GM12878 (cell line): ENCODE results near the gene GID8. TPM values are rescaled to one million over a fixed set of nuclear protein-coding genes. Genes with fewer than 3 reads are reported as not detected.

Experiments
- ATAC-seq: fragments of 200-7000 bp; cut with Tn5 transposase; 3 replicates; pipeline ENCODE4 v1.9.1; 2020; ENCODE audit warnings: mild to moderate bottlenecking, moderate library complexity
- BruUV-seq: library from RNA; stranded (reverse); fragments of 400-500 nt; replicated peaks from 2 replicates; lab custom pipeline; 2021; lab: Mats Ljungman, UMichigan
- CTCF ChIA-PET: fragments of 300-600 bp; sonication (Branson Sonifier 250); formaldehyde crosslinking; extraction: SDS; loops from one replicate; lab custom pipeline; 2021; ENCODE audit warnings: inconsistent platforms; lab: Yijun Ruan, JAX
- POLR2A ChIA-PET: fragments of 350-600 bp; formaldehyde crosslinking; extraction: SDS; loops from one replicate; lab custom pipeline; 2021; ENCODE audit warnings: inconsistent platforms; lab: Charles Lee
- RAD21 ChIA-PET: fragments of 300-600 bp; sonication (Branson Sonifier 250); formaldehyde crosslinking; loops from one replicate; lab custom pipeline; 2023; ENCODE audit warnings: antibody characterized with exemption; ENCODE audit not compliant: unreplicated experiment; lab: Charles Lee
- SMC1A ChIA-PET: fragments of 300-600 bp; sonication (Branson Sonifier 250); formaldehyde crosslinking; loops from one replicate; lab custom pipeline; 2023; ENCODE audit not compliant: unreplicated experiment, uncharacterized antibody; lab: Charles Lee
- DNase-seq: peaks from one replicate; pipeline ENCODE4 v3.0.0-alpha.2; 2011; ENCODE audit warnings: low read depth, low spot score
- FAIRE-seq: peaks from 3 replicates; lab custom pipeline; 2011; peaks lifted over from hg19 to GRCh38; lab: Jason Lieb, UNC
- H2AFZ ChIP-seq: 2 replicates; pipeline ENCODE4 v1.6.0; 2011; ENCODE audit warnings: low read depth, low read length, control low read depth; ENCODE audit not compliant: control insufficient read depth
- H3K27ac ChIP-seq: 2 replicates; pipeline ENCODE4 v1.5.1; 2011; ENCODE audit warnings: control low read depth; ENCODE audit not compliant: control insufficient read depth, insufficient read depth
- H3K27me3 ChIP-seq, 2 experiments: replicated peaks in 1 of 2; 2 replicates each; pipeline versions ENCODE4 v1.6.0 to v1.6.1; 2011; ENCODE audit warnings: low read length in 1 of 2; ENCODE audit not compliant: control insufficient read depth in 2 of 2, insufficient read depth in 2 of 2
- H3K36me3 ChIP-seq, 2 experiments: 2 replicates each; pipeline ENCODE4 v1.5.1; 2011; ENCODE audit warnings: low read length in 1 of 2; ENCODE audit not compliant: control insufficient read depth in 2 of 2, insufficient read depth in 2 of 2
- H3K4me1 ChIP-seq: 2 replicates; pipeline ENCODE4 v1.6.1; 2011; ENCODE audit warnings: mild to moderate bottlenecking, low read length, moderate library complexity, mixed read lengths; ENCODE audit not compliant: control insufficient read depth, insufficient read depth
- H3K4me2 ChIP-seq: 2 replicates; pipeline ENCODE4 v1.6.0; 2011; ENCODE audit warnings: control low read depth; ENCODE audit not compliant: control insufficient read depth, insufficient read depth
- H3K4me3 ChIP-seq: fragments of 200-600 bp; sonication (generic); 2 replicates; pipeline ENCODE4 v1.5.1; 2016
- H3K79me2 ChIP-seq: 2 replicates; pipeline ENCODE4 v1.6.0; 2011; ENCODE audit warnings: low read length; ENCODE audit not compliant: control insufficient read depth, insufficient read depth
- H3K9ac ChIP-seq: 2 replicates; pipeline ENCODE4 v1.8.0; 2011; ENCODE audit warnings: low read length, control low read depth, mixed read lengths; ENCODE audit not compliant: control insufficient read depth, insufficient read depth
- H3K9me3 ChIP-seq: replicated peaks from 3 replicates; pipeline ENCODE4 v1.5.1; 2011; ENCODE audit warnings: mild to moderate bottlenecking, low read length; ENCODE audit not compliant: control insufficient read depth, insufficient read depth
- H4K20me1 ChIP-seq: 2 replicates; pipeline ENCODE4 v1.6.0; 2011; ENCODE audit not compliant: control insufficient read depth, insufficient read depth
- DPF2 ChIP-seq: fragments of 450-650 bp; IDR thresholded peaks from 2 replicates; pipeline ENCODE4 v1.6.1; 2017; ENCODE audit warnings: mild to moderate bottlenecking
- EP300 ChIP-seq, 2 experiments: fragments of 150-350 bp in 1 of 2; IDR thresholded peaks; 2 replicates each; pipeline ENCODE4 v1.6.1; 2011 to 2012; ENCODE audit warnings: low read depth in 2 of 2, low read length in 2 of 2, borderline replicate concordance in 1 of 2, improper control_type of control experiment in 1 of 2, inconsistent platforms in 1 of 2; ENCODE audit not compliant: control insufficient read depth in 1 of 2
- ETV6 ChIP-seq, 2 experiments: fragments of 450-650 bp in 1 of 2; IDR thresholded peaks in 1 of 2; conservative IDR thresholded peaks in 1 of 2; 2 replicates each; pipeline ENCODE4 v1.6.1; 2014; ENCODE audit warnings: antibody characterized with exemption in 1 of 2, borderline replicate concordance in 1 of 2, low read depth in 1 of 2, mild to moderate bottlenecking in 1 of 2, moderate library complexity in 1 of 2
- HDAC6 ChIP-seq: fragments of 200-600 bp; sonication (generic); IDR thresholded peaks from one replicate; pipeline ENCODE4 v1.8.0; 2017; ENCODE audit warnings: antibody characterized with exemption; ENCODE audit not compliant: unreplicated experiment
- POLR2AphosphoS2 ChIP-seq: IDR thresholded peaks from 2 replicates; pipeline ENCODE4 v1.6.1; 2011; ENCODE audit warnings: low read depth, mild to moderate bottlenecking, low read length, improper control_type of control experiment, moderate library complexity
- RUNX3 ChIP-seq: IDR thresholded peaks from 2 replicates; pipeline ENCODE4 v1.6.1; 2012; ENCODE audit warnings: low read length, inconsistent platforms
- SKIL ChIP-seq: fragments of 450-650 bp; IDR thresholded peaks from 2 replicates; pipeline ENCODE4 v1.6.1; 2017; ENCODE audit warnings: mild to moderate bottlenecking, low read depth, inconsistent platforms; ENCODE audit not compliant: poor library complexity, severe bottlenecking
- SMC3 ChIP-seq: IDR thresholded peaks from 2 replicates; pipeline ENCODE4 v1.6.1; 2011; ENCODE audit warnings: low read length, improper control_type of control experiment, borderline replicate concordance
- SPI1 ChIP-seq: IDR thresholded peaks from 2 replicates; pipeline ENCODE4 v1.6.1; 2011; ENCODE audit warnings: low read depth, mild to moderate bottlenecking, low read length, moderate library complexity, borderline replicate concordance; ENCODE audit not compliant: insufficient read depth
- ZNF274 ChIP-seq: IDR thresholded peaks from one replicate; pipeline ENCODE4 v1.8.0; 2011; ENCODE audit not compliant: insufficient read length, insufficient read depth
- WGBS: methylation state at CpG from one replicate; pipeline ENCODE4 v1.1.6; 2016; ENCODE audit warnings: low lambda C conversion rate; ENCODE audit not compliant: insufficient replicate concordance, insufficient coverage; ENCODE audit errors: missing lambda C conversion rate; 5-methylcytosine and 5-hydroxymethylcytosine counted together
- in situ Hi-C: fragments of 300-500 bp; cut with MboI; formaldehyde crosslinking; loops from 9 replicates; pipeline ENCODE4 v1.14.3; 2018; ENCODE audit warnings: mixed read lengths
- intact Hi-C: fragments of 100-400 bp; cut with micrococcal nuclease; formaldehyde crosslinking; loops from one replicate; pipeline ENCODE4 v1.14.2; 2022; ENCODE audit not compliant: unreplicated experiment
- polyA plus RNA-seq, 11 experiments: library from polyadenylated mRNA; depleted of rRNA in 4 of 11; unstranded in 6 of 11; stranded (reverse) in 5 of 11; fragments of >200 nt; fragmentation: Nextera tagmentation in 4 of 11; fragmentation: Illumina TruSeq in 1 of 11; extraction: Ambion mirVana in 4 of 11; extraction: Trizol in 1 of 11; gene quantifications; 1 replicate in 1 of 11; 2 replicates in 10 of 11; pipeline versions ENCODE4 v1.2.1 to v1.2.3, GENCODE V29; 2011 to 2016; ENCODE audit warnings: inconsistent platforms in 2 of 11, missing spikeins in 2 of 11, low read depth in 1 of 11
- total RNA-seq, 4 experiments: library from RNA; depleted of rRNA in 3 of 4; stranded (reverse); fragments of >200 nt in 3 of 4; fragmentation: Illumina TruSeq in 1 of 4; extraction: Trizol in 1 of 4; gene quantifications; 2 replicates each; pipeline versions ENCODE4 v1.2.1 to v1.2.3, GENCODE V29; 2013 to 2021
- TF ChIP-seq, protein P1 (sequence below), 3 experiments: IDR thresholded peaks in 2 of 3; conservative IDR thresholded peaks in 1 of 3; 2 replicates each; pipeline ENCODE4 v1.5.1; 2011; ENCODE audit warnings: low read depth in 3 of 3, low read length in 3 of 3, mild to moderate bottlenecking in 3 of 3, control low read depth in 2 of 3, moderate library complexity in 2 of 3, inconsistent platforms in 1 of 3, mixed read lengths in 1 of 3; ENCODE audit not compliant: control insufficient read depth in 2 of 3, insufficient read depth in 1 of 3; ENCODE audit errors: extremely low read depth in 1 of 3

GID8 gene
- total and polyA plus RNA-seq, 10 of the 15 experiments (the other 5 are each of a cell fraction or from before 2014, with no cell fraction given): 12.0 to 33.8 (median 22.2) TPM

DNA sequence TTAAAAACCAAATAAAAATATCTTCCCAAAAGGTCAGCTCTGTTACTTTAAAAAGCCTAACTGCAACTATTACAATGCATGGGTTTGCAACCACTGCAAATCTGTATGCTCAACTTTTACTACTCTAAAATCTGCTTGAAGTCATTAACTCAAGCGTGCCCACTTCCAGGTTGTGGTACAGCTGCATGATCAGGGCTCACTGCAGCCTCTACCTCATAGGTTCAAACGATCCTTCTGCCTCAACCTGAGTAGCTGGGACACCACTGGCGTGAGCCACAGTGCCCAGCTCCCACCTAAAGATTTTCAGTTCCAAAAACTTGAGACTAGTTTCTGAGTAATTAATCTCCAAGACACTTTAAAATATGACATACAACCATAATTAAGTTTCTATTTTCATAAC, 19.8 kb upstream of the GID8 start (continued):
- TF ChIP-seq ETV6 (conservative IDR thresholded peaks at IDR 0.05 in 1 of 2, IDR thresholded peaks at IDR 0.05 in 1 of 2; ENCODE audit: borderline replicate concordance in 1 of 2, low read depth in 1 of 2): no peak
- TF ChIP-seq, protein P1, sequence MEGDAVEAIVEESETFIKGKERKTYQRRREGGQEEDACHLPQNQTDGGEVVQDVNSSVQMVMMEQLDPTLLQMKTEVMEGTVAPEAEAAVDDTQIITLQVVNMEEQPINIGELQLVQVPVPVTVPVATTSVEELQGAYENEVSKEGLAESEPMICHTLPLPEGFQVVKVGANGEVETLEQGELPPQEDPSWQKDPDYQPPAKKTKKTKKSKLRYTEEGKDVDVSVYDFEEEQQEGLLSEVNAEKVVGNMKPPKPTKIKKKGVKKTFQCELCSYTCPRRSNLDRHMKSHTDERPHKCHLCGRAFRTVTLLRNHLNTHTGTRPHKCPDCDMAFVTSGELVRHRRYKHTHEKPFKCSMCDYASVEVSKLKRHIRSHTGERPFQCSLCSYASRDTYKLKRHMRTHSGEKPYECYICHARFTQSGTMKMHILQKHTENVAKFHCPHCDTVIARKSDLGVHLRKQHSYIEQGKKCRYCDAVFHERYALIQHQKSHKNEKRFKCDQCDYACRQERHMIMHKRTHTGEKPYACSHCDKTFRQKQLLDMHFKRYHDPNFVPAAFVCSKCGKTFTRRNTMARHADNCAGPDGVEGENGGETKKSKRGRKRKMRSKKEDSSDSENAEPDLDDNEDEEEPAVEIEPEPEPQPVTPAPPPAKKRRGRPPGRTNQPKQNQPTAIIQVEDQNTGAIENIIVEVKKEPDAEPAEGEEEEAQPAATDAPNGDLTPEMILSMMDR (IDR thresholded peaks at IDR 0.05 in 2 of 3, conservative IDR thresholded peaks at IDR 0.05 in 1 of 3; ENCODE audit: control insufficient read depth in 2 of 3, extremely low read depth in 1 of 3, insufficient read depth in 1 of 3, low read depth in 3 of 3, low read length in 3 of 3): no peak
- no peak for TF ChIP-seq SKIL
- no peak for TF ChIP-seq DPF2
- no peak for TF ChIP-seq HDAC6
- TF ChIP-seq, all 136 proteins: peak for 10

GRCh38 chr20:62918831-62919230, 19.1 kb upstream of the GID8 start:
- Histone ChIP-seq H3K9ac (no peak overlapping the region), H3K4me3 (peak overlapping the region; percentile 31; the same call in 1 of the 2 replicates), H3K27me3 (no peaks in the 10 kb centered on the region), H3K36me3 (peaks cover 0 to 2% of the 10 kb centered on the region in 2 experiments; a peak in 3 of 4 replicates), H3K4me1 (peaks cover 52% of the 10 kb centered on the region), H3K27ac (peak overlapping the region; percentile 61), H3K9me3 (no peaks in the 10 kb centered on the region), H2AFZ (no peak overlapping the region), H3K79me2 (peaks cover 99% of the 10 kb centered on the region), H4K20me1 (peaks cover 25% of the 10 kb centered on the region)
- in situ Hi-C loops (no loop called here), intact Hi-C loops (loop anchor here (2.0 kb wide), 1 partner anchor 18 kb away; no protein-coding TSS in a partner anchor)
- no peak for DNase-seq
- ChIA-PET SMC1A (interaction anchor here (1.2 to 3.8 kb wide), 9 partner anchors 9 to 90 kb away, joined by 3 to 21 read pairs (median 8); partner anchors contain the start of genes GID8 and SLC17A9), CTCF (interaction anchor here (0.6 to 12.5 kb wide), 12 partner anchors 11 to 992 kb away, joined by 3 to 92 read pairs (median 4); partner anchors contain the start of gene GID8)
- BruUV-seq: no TSS peak
- peak; percentile 68 for ATAC-seq
- peak; percentile 47 for FAIRE-seq
- TF ChIP-seq EP300 (IDR thresholded peaks at IDR 0.05; ENCODE audit: borderline replicate concordance in 1 of 2, control insufficient read depth in 1 of 2, low read depth in 2 of 2, low read length in 2 of 2) (no peak), ETV6 (conservative IDR thresholded peaks at IDR 0.05 in 1 of 2, IDR thresholded peaks at IDR 0.05 in 1 of 2; ENCODE audit: borderline replicate concordance in 1 of 2, low read depth in 1 of 2) (0 out of 4 replicates have a peak, but pooled peaks of 1 of the 2 experiments have one; percentile 24), RUNX3 (peak; percentile 36; the same call in 1 of the 2 replicates), ZNF274 (no peak), POLR2AphosphoS2 (no peak), SPI1 (peak; percentile 11; the same call in 1 of the 2 replicates), SMC3 (no peak)
- TF ChIP-seq, all 136 proteins: peak for 3
- H3K4me2 ChIP-seq: peak overlapping the region; percentile 19
- ChIA-PET RAD21 (interaction anchor here (0.8 to 1.7 kb wide), 7 partner anchors 11 to 96 kb away, joined by 4 to 8 read pairs (median 4); no protein-coding TSS in a partner anchor), POLR2A (interaction anchor here (0.7 to 3.1 kb wide), 9 partner anchors 9 to 806 kb away, joined by 3 to 15 read pairs (median 5); partner anchors contain the start of genes GID8 and SLC17A9)
- WGBS: 0% methylated on average over 6 of the region's 6 CpGs
